ENCODE measurements around the gene KLF2. TPM values are rescaled to one million over a fixed set of nuclear protein-coding genes. Genes with fewer than 3 reads are reported as not detected.
A peak's percentile ranks its signal among the peaks of the same experiment; 100 is the strongest.

Gene KLF2
- total RNA-seq, 1 experiment from 2014 or later = not detected

GRCh38 chr19:16325641-16326400 is 1.2 kb downstream of the KLF2 start:
- H3K27me3 ChIP-seq (ENCODE audit: control insufficient read depth, insufficient read depth, low read length) = peaks cover 59% of the 10 kb centered on the region
- H3K4me3 ChIP-seq (ENCODE audit: insufficient read depth, low read depth, low read length) = peak overlapping the region; percentile 55
- no peaks in the 10 kb centered on the region for H3K36me3 ChIP-seq (replicated peaks; ENCODE audit: control insufficient read depth, insufficient read depth, low read length)
- peak; percentile 92 for DNase-seq

GRCh38 chr19:16326401-16327168 is 2.0 kb downstream of the KLF2 start:
- Histone ChIP-seq H3K4me3 (ENCODE audit: insufficient read depth, low read depth, low read length) (peak overlapping the region; percentile 55), H3K27me3 (ENCODE audit: control insufficient read depth, insufficient read depth, low read length) (peaks cover 59% of the 10 kb centered on the region), H3K36me3 (replicated peaks; ENCODE audit: control insufficient read depth, insufficient read depth, low read length) (no peaks in the 10 kb centered on the region)
- peak; percentile 86 for DNase-seq

DNA sequence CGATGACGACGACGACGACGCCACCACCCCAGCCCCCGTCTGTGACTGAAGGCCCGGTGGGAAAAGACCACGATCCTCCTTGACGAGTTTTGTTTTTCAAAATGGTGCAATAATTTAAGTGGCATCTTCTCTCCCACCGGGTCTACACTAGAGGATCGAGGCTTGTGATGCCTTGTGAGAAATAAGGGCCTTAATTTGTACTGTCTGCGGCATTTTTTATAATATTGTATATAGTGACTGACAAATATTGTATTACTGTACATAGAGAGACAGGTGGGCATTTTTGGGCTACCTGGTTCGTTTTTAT is 2.5 kb downstream of the KLF2 start:
- Histone ChIP-seq H3K36me3 (replicated peaks; ENCODE audit: control insufficient read depth, insufficient read depth, low read length) (no peaks in the 10 kb centered on the region), H3K4me3 (ENCODE audit: insufficient read depth, low read depth, low read length) (peak overlapping the region; percentile 55), H3K27me3 (ENCODE audit: control insufficient read depth, insufficient read depth, low read length) (peaks cover 59% of the 10 kb centered on the region)
- no peak for DNase-seq

DNA sequence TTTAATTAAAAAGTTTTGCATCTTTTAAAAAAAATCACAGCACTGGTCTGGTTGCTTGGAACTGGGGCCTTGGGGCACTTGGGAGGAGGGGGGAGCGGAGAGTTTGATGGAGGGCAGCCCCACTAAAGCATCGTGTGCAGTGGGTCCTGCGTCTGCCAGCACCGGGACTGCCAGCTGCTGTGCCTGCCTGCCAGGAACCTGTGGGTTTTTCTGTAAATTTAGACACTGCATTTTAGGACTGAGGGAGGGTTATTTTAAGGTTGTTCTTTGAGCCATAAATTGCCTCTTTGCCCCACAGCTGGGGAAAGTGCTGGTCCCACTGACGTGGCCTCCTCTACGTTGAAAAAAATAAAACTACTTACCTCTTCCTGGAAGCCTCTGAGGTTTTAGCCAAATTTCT is 2.9 kb downstream of the KLF2 start:
- no peaks in the 10 kb centered on the region for H3K36me3 ChIP-seq (replicated peaks; ENCODE audit: control insufficient read depth, insufficient read depth, low read length)
- H3K27me3 ChIP-seq (ENCODE audit: control insufficient read depth, insufficient read depth, low read length) = peaks cover 59% of the 10 kb centered on the region
- no peak for DNase-seq
- no peak overlapping the region for H3K4me3 ChIP-seq (ENCODE audit: insufficient read depth, low read depth, low read length)

GRCh38 chr19:16327911-16328823 is 3.5 kb downstream of the KLF2 start:
- Histone ChIP-seq H3K27me3 (ENCODE audit: control insufficient read depth, insufficient read depth, low read length) (peaks cover 56% of the 10 kb centered on the region), H3K4me3 (ENCODE audit: insufficient read depth, low read depth, low read length) (no peak overlapping the region), H3K36me3 (replicated peaks; ENCODE audit: control insufficient read depth, insufficient read depth, low read length) (no peaks in the 10 kb centered on the region)
- peak; percentile 47 for DNase-seq

- H3K27me3 ChIP-seq (ENCODE audit: control insufficient read depth, insufficient read depth, low read length) = peaks cover 48% of the 10 kb centered on the region
Observed at GRCh38 chr19:16328824-16329482, 4.3 kb downstream of the KLF2 start.

DNA sequence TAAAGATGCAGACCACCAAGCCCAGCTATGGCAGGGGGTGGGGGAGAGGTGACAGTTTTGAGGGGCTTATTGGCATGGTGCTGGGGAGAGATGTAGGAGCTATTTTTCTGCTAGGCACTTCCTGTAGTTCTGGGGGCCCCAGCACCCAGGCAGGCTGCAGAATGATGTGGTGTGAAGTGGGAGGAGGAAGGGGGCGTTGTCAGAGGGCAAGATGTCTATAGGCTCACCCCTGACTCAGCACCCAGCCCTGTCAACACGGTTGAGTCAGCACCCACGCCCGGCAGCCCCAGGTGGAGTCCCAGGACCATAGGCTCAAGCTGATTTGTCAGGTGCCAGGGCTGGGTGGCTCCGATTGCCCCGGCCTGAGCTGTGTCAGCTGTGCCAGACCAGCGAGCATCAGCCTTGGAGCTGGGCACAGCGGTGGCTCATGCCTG is 5.8 kb downstream of the KLF2 start:
- Histone ChIP-seq H3K36me3 (replicated peaks; ENCODE audit: control insufficient read depth, insufficient read depth, low read length) (no peaks in the 10 kb centered on the region), H3K27me3 (ENCODE audit: control insufficient read depth, insufficient read depth, low read length) (peaks cover 38% of the 10 kb centered on the region), H3K4me3 (ENCODE audit: insufficient read depth, low read depth, low read length) (no peak overlapping the region)
- no peak for DNase-seq

More at GRCh38 chr19:16328824-16329482, 4.3 kb downstream of the KLF2 start:
- Histone ChIP-seq H3K4me3 (ENCODE audit: insufficient read depth, low read depth, low read length) (no peak overlapping the region), H3K36me3 (replicated peaks; ENCODE audit: control insufficient read depth, insufficient read depth, low read length) (no peaks in the 10 kb centered on the region)
- DNase-seq = no peak

DNA sequence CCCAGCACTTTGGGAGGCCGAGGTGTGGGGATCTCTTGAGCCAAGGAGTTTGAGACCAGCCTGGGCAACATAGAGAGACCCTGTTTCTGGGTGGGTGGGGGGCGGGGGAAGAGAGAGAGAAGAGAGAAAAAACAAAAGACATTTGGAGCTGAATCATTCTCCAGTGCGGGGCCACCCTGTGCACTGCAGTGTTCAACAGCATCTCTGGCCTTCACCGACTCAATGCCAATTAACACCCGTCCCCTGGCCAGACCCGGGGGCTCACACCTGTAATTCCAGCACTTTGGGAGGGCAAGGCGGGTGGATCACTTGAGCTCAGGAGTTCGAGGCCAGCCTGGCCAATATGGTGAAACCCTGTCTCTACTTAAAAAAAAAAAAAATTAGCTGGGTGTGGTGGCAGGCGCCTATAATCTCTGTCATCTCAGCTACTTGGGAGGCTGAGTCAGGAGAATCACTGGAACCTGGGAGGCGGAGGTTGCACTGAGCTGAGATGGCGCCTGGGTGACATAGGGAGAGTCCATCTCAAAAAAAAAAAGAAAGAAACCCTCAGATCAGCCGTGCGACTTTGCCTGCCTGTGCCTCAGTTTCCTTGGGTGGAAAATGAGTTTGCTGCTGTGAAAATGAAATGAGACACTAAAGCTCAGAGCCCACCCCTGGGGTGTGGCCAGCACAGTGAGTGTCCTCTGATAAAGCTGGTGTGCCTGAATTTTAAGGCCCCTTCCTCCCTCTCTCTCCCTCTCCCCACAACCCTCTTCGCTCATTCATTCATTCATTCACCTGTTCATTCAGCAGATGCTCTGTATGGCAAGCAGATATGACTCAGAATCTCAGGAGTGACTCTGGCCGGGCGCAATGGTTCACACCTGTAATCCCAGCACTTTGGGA is 6.4 kb downstream of the KLF2 start:
- Histone ChIP-seq H3K4me3 (ENCODE audit: insufficient read depth, low read depth, low read length) (no peak overlapping the region), H3K27me3 (ENCODE audit: control insufficient read depth, insufficient read depth, low read length) (peaks cover 34% of the 10 kb centered on the region), H3K36me3 (replicated peaks; ENCODE audit: control insufficient read depth, insufficient read depth, low read length) (no peaks in the 10 kb centered on the region)
- no peak for DNase-seq

GRCh38 chr19:16333001-16333586 is 8.5 kb downstream of the KLF2 start:
- Histone ChIP-seq H3K27me3 (ENCODE audit: control insufficient read depth, insufficient read depth, low read length) (peaks cover 13% of the 10 kb centered on the region), H3K36me3 (replicated peaks; ENCODE audit: control insufficient read depth, insufficient read depth, low read length) (no peaks in the 10 kb centered on the region), H3K4me3 (ENCODE audit: insufficient read depth, low read depth, low read length) (no peak overlapping the region)
- no peak for DNase-seq

GRCh38 chr19:16334411-16334810 is 9.8 kb downstream of the KLF2 start:
- no peak overlapping the region for H3K4me3 ChIP-seq (ENCODE audit: insufficient read depth, low read depth, low read length)
- no peaks in the 10 kb centered on the region; the same call in 1 of the 2 replicates for H3K27me3 ChIP-seq (ENCODE audit: control insufficient read depth, insufficient read depth, low read length)
- no peaks in the 10 kb centered on the region for H3K36me3 ChIP-seq (replicated peaks; ENCODE audit: control insufficient read depth, insufficient read depth, low read length)
- no peak for DNase-seq

- H3K27me3 ChIP-seq (ENCODE audit: control insufficient read depth, insufficient read depth, low read length) = no peaks in the 10 kb centered on the region
- H3K4me3 ChIP-seq (ENCODE audit: insufficient read depth, low read depth, low read length) = no peak overlapping the region
- no peak for DNase-seq
- H3K36me3 ChIP-seq (replicated peaks; ENCODE audit: control insufficient read depth, insufficient read depth, low read length) = no peaks in the 10 kb centered on the region
Observed at GRCh38 chr19:16335226-16335625, 10.6 kb downstream of the KLF2 start.

GRCh38 chr19:16336571-16336970 is 11.9 kb downstream of the KLF2 start:
- no peaks in the 10 kb centered on the region for H3K27me3 ChIP-seq (ENCODE audit: control insufficient read depth, insufficient read depth, low read length)
- no peaks in the 10 kb centered on the region for H3K36me3 ChIP-seq (replicated peaks; ENCODE audit: control insufficient read depth, insufficient read depth, low read length)
- DNase-seq = no peak
- no peak overlapping the region for H3K4me3 ChIP-seq (ENCODE audit: insufficient read depth, low read depth, low read length)

- Histone ChIP-seq H3K4me3 (ENCODE audit: insufficient read depth, low read depth, low read length) (no peak overlapping the region), H3K27me3 (ENCODE audit: control insufficient read depth, insufficient read depth, low read length) (no peaks in the 10 kb centered on the region), H3K36me3 (replicated peaks; ENCODE audit: control insufficient read depth, insufficient read depth, low read length) (no peaks in the 10 kb centered on the region)
- DNase-seq = no peak
Observed at GRCh38 chr19:16337809-16338469, 13.3 kb downstream of the KLF2 start.

Measured in H7 (cell line).